Esophagus muscularis mucosa (tissue), 3 donors: ENCODE measurements around the gene CD37.

Experiments used
- POLR2A ChIP-seq: fragments of 450-650 bp; IDR thresholded peaks from one replicate; pipeline ENCODE4 v1.6.1; 2017; ENCODE audit warnings: antibody characterized with exemption, moderate library complexity, mild to moderate bottlenecking, low read depth
- POLR2AphosphoS5 ChIP-seq, 2 donors: sonication (generic); formaldehyde crosslinking; IDR thresholded peaks; one replicate each; pipeline ENCODE4 v1.6.1; 2017; ENCODE audit warnings: antibody characterized with exemption in 2 of 2
- TF ChIP-seq, protein P1 (sequence below), 3 experiments: fragments of 200-600 bp in 2 of 3; fragments of 450-650 bp in 1 of 3; sonication (generic) in 2 of 3; IDR thresholded peaks; one replicate each; pipeline ENCODE4 v1.5.1; 2017 to 2019; ENCODE audit warnings: antibody characterized with exemption in 3 of 3, mild to moderate bottlenecking in 2 of 3, moderate library complexity in 1 of 3

DNA sequence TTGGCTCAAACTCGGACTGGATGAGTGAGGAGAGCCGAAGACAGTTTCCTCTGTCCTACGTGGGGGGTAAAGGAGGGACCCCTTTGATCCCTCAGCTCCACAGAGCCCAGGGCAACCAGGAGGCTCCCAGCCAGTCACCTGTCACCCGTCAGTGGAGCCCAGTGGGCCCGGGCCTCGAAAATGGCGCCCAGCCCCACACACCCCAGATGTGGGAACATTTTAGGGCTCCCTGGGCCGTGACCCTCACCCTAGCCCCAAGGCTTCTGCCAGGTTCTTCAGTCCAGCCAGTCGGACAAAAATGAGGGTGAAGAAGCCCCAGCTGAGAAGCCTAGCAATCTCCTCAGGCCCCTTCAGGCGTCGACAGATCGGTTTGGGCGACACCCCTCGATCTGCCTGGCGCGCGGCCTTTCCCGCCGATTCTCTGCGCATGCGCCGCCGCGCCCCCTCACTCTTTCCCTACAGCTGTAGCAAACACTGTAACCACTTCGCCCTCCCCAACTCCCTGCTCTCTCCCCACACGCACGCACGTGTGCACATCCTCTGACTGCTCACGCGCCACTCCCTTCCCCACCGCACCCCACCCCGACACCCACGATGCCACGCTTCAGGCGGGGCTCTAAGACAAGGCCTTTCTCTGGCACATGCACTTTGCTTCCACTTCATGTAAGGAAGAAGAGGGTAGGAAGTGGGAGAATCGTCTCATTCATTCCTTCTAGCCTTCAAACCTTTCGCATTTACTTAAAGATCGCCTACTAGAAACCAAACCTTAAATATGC is 10.2 kb upstream of the CD37 start, which contains the start of gene SLC6A16:
- TF ChIP-seq, protein P1, sequence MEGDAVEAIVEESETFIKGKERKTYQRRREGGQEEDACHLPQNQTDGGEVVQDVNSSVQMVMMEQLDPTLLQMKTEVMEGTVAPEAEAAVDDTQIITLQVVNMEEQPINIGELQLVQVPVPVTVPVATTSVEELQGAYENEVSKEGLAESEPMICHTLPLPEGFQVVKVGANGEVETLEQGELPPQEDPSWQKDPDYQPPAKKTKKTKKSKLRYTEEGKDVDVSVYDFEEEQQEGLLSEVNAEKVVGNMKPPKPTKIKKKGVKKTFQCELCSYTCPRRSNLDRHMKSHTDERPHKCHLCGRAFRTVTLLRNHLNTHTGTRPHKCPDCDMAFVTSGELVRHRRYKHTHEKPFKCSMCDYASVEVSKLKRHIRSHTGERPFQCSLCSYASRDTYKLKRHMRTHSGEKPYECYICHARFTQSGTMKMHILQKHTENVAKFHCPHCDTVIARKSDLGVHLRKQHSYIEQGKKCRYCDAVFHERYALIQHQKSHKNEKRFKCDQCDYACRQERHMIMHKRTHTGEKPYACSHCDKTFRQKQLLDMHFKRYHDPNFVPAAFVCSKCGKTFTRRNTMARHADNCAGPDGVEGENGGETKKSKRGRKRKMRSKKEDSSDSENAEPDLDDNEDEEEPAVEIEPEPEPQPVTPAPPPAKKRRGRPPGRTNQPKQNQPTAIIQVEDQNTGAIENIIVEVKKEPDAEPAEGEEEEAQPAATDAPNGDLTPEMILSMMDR (IDR thresholded peaks at IDR 0.05) = no peak
- TF ChIP-seq POLR2AphosphoS5 (IDR thresholded peaks at IDR 0.05) = no peak
- no peak for TF ChIP-seq POLR2A
